Liver (tissue), 9 donors: ENCODE measurements around the gene ZNF565. TPM values are rescaled to one million over a fixed set of nuclear protein-coding genes. Genes with fewer than 3 reads are reported as not detected.

Experiments used
- DNase-seq: peaks from one replicate; pipeline ENCODE4 v3.0.0-alpha.2; 2017; ENCODE audit warnings: low spot score
- H3K27ac ChIP-seq, 2 donors: one replicate each; pipeline ENCODE4 v1.7.0; 2013; ENCODE audit warnings: inconsistent platforms in 2 of 2, low read length in 2 of 2, control low read depth in 1 of 2, low read depth in 1 of 2, mild to moderate bottlenecking in 1 of 2
- H3K27me3 ChIP-seq, 4 donors: one replicate each; pipeline versions ENCODE4 v1.6.1 to v1.7.0; 2013; ENCODE audit warnings: low read length in 3 of 4, inconsistent platforms in 1 of 4, mild to moderate bottlenecking in 1 of 4, moderate library complexity in 1 of 4; ENCODE audit not compliant: control insufficient read depth in 4 of 4, insufficient read depth in 4 of 4
- H3K36me3 ChIP-seq, 4 donors: one replicate each; pipeline versions ENCODE4 v1.6.1 to v1.7.0; 2013; ENCODE audit warnings: low read length in 3 of 4, mild to moderate bottlenecking in 3 of 4, low read depth in 1 of 4, moderate library complexity in 1 of 4; ENCODE audit not compliant: control insufficient read depth in 4 of 4, insufficient read depth in 3 of 4
- H3K4me1 ChIP-seq, 4 donors: one replicate each; pipeline versions ENCODE4 v1.6.1 to v1.7.0; 2013; ENCODE audit warnings: low read length in 3 of 4, mild to moderate bottlenecking in 3 of 4, moderate library complexity in 1 of 4; ENCODE audit not compliant: control insufficient read depth in 4 of 4, insufficient read depth in 4 of 4
- H3K4me3 ChIP-seq, 3 donors: one replicate each; pipeline versions ENCODE4 v1.6.1 to v1.7.0; 2013; ENCODE audit warnings: low read length in 3 of 3, control low read depth in 1 of 3, low read depth in 1 of 3, mild to moderate bottlenecking in 1 of 3
- H3K9ac ChIP-seq, 2 donors: one replicate each; pipeline ENCODE4 v1.7.0; 2013; ENCODE audit warnings: low read length in 2 of 2, mild to moderate bottlenecking in 2 of 2, moderate library complexity in 2 of 2, control low read depth in 1 of 2, low read depth in 1 of 2
- H3K9me3 ChIP-seq, 4 donors: one replicate each; pipeline versions ENCODE4 v1.6.1 to v1.7.0; 2013; ENCODE audit warnings: low read length in 3 of 4; ENCODE audit not compliant: control insufficient read depth in 4 of 4
- EGR1 ChIP-seq, 2 donors: IDR thresholded peaks; 2 replicates each; pipeline ENCODE4 v1.6.1; 2016 to 2018; ENCODE audit warnings: antibody characterized with exemption in 2 of 2, low read depth in 2 of 2
- FOXA1 ChIP-seq: IDR thresholded peaks from 2 replicates; pipeline ENCODE4 v1.6.1; 2016; ENCODE audit warnings: antibody characterized with exemption
- FOXA2 ChIP-seq: IDR thresholded peaks from 2 replicates; pipeline ENCODE4 v1.6.1; 2016; ENCODE audit warnings: antibody characterized with exemption
- GABPA ChIP-seq, 2 donors: IDR thresholded peaks in 1 of 2; conservative IDR thresholded peaks in 1 of 2; 2 replicates each; pipeline ENCODE4 v1.6.1; 2016; ENCODE audit warnings: antibody characterized with exemption in 2 of 2, mild to moderate bottlenecking in 1 of 2, moderate library complexity in 1 of 2
- HNF4A ChIP-seq, 2 donors: conservative IDR thresholded peaks; 2 replicates each; pipeline ENCODE4 v1.6.1; 2016; ENCODE audit warnings: antibody characterized with exemption in 2 of 2, mild to moderate bottlenecking in 2 of 2
- HNF4G ChIP-seq: IDR thresholded peaks from 2 replicates; pipeline ENCODE4 v1.6.1; 2016; ENCODE audit warnings: antibody characterized with exemption
- JUND ChIP-seq, 2 donors: IDR thresholded peaks; 2 replicates each; pipeline ENCODE4 v1.6.1; 2016; ENCODE audit warnings: antibody characterized with exemption in 2 of 2
- NR2F2 ChIP-seq: IDR thresholded peaks from 2 replicates; pipeline ENCODE4 v1.6.1; 2016; ENCODE audit warnings: antibody characterized with exemption
- RAD21 ChIP-seq, 2 donors: IDR thresholded peaks; 2 replicates each; pipeline ENCODE4 v1.6.1; 2016; ENCODE audit warnings: antibody characterized with exemption in 2 of 2, mild to moderate bottlenecking in 2 of 2
- RXRA ChIP-seq, 2 donors: IDR thresholded peaks; 2 replicates each; pipeline ENCODE4 v1.6.1; 2017 to 2018; ENCODE audit warnings: antibody characterized with exemption in 2 of 2, mild to moderate bottlenecking in 1 of 2
- SP1 ChIP-seq: IDR thresholded peaks from 2 replicates; pipeline ENCODE4 v1.6.1; 2018; ENCODE audit warnings: antibody characterized with exemption, mild to moderate bottlenecking
- TAF1 ChIP-seq: conservative IDR thresholded peaks from 2 replicates; pipeline ENCODE4 v1.6.1; 2016; ENCODE audit warnings: antibody characterized with exemption, mild to moderate bottlenecking
- YY1 ChIP-seq: IDR thresholded peaks from 2 replicates; pipeline ENCODE4 v1.6.1; 2016; ENCODE audit warnings: antibody characterized with exemption, mild to moderate bottlenecking
- WGBS: extraction: QIAGEN DNeasy Blood & Tissue Kit; methylation state at CpG from one replicate; pipeline ENCODE4 v1.1.7; 2013; 5-methylcytosine and 5-hydroxymethylcytosine counted together
- polyA plus RNA-seq, 2 donors: library from polyadenylated mRNA; stranded (reverse) in 1 of 2; unstranded in 1 of 2; fragments of 200-250 nt in 1 of 2; fragments of >200 nt in 1 of 2; fragmentation: Nextera tagmentation in 1 of 2; extraction: Ambion mirVana in 1 of 2; gene quantifications; one replicate each; pipeline versions ENCODE4 v1.2.1 to v1.2.3, GENCODE V29; 2013 to 2015
- total RNA-seq, 2 donors: library from RNA; depleted of rRNA; stranded (reverse); fragments of >200 nt; gene quantifications; one replicate each; pipeline ENCODE4 v1.2.3, GENCODE V29; 2014
- TF ChIP-seq, protein P1 (sequence below): IDR thresholded peaks from 2 replicates; pipeline ENCODE4 v1.6.1; 2016; ENCODE audit warnings: antibody characterized with exemption, mild to moderate bottlenecking
- TF ChIP-seq, protein P2 (sequence below): fragments of 150-350 bp; IDR thresholded peaks from 2 replicates; pipeline ENCODE4 v1.5.1; 2017; ENCODE audit warnings: improper control_type of control experiment, low read depth, low read length; ENCODE audit not compliant: missing input control
- TF ChIP-seq, protein P3 (sequence below): IDR thresholded peaks from 2 replicates; pipeline ENCODE4 v1.6.1; 2016; ENCODE audit warnings: antibody characterized with exemption
- TF ChIP-seq, protein P4 (sequence below): IDR thresholded peaks from 2 replicates; pipeline ENCODE4 v1.6.1; 2016; ENCODE audit warnings: antibody characterized with exemption
- TF ChIP-seq, protein P5 (sequence below): IDR thresholded peaks from 2 replicates; pipeline ENCODE4 v1.6.1; 2016; ENCODE audit warnings: antibody characterized with exemption
- donor health status: healthy.
- donor health status: healthy.
- donor health status: healthy.
- donor health status: healthy.
- donor health status: healthy.

Gene ZNF565
- total and polyA plus RNA-seq, 4 donors = 0.95 to 4.9 (median 2.2) TPM

DNA sequence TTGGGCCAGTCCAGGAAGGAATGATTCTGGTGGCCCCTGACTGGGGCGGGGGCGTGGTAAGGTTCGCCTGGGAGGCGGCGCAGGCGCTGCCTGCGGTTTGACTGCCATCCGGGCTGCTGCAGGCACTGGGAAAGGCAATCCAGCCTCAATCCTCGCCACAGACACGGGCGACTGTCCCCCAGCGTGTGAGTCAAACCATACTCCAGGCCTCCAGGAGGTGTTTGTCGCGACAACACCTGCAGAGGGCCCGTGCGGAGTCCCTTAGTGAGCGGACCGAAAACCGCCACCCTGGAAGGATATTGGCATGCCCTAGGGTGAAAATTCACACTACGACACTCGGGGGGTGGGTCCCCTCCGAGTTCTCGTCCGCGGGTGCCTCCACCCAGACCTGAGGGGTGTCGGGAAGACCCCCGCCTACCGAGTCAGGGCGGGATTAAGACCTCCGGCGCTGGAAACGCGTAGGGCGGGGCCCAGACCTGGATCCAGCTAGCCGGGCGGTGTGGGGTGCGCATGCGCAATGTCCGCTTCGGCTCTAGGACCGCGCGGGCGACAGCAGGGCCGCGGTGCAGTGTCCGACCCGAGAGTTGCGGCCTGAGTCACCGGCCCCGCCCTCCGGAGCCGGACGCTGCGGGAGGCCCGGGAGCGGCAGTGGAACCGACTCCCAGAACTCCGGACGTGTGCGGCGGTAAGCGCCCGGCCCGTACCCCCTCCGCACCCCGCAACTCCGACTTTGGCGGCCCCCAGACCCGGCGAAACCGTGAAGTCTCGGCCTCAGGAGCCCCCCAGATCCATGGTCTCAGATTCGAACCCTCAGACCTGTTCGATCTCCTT is 74.8 kb downstream of the ZNF565 start, which contains the start of gene CAPNS1 (continued):
- TF ChIP-seq, protein P1, sequence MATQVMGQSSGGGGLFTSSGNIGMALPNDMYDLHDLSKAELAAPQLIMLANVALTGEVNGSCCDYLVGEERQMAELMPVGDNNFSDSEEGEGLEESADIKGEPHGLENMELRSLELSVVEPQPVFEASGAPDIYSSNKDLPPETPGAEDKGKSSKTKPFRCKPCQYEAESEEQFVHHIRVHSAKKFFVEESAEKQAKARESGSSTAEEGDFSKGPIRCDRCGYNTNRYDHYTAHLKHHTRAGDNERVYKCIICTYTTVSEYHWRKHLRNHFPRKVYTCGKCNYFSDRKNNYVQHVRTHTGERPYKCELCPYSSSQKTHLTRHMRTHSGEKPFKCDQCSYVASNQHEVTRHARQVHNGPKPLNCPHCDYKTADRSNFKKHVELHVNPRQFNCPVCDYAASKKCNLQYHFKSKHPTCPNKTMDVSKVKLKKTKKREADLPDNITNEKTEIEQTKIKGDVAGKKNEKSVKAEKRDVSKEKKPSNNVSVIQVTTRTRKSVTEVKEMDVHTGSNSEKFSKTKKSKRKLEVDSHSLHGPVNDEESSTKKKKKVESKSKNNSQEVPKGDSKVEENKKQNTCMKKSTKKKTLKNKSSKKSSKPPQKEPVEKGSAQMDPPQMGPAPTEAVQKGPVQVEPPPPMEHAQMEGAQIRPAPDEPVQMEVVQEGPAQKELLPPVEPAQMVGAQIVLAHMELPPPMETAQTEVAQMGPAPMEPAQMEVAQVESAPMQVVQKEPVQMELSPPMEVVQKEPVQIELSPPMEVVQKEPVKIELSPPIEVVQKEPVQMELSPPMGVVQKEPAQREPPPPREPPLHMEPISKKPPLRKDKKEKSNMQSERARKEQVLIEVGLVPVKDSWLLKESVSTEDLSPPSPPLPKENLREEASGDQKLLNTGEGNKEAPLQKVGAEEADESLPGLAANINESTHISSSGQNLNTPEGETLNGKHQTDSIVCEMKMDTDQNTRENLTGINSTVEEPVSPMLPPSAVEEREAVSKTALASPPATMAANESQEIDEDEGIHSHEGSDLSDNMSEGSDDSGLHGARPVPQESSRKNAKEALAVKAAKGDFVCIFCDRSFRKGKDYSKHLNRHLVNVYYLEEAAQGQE = peak; percentile 59
- peak; percentile 52 for TF ChIP-seq YY1

DNA sequence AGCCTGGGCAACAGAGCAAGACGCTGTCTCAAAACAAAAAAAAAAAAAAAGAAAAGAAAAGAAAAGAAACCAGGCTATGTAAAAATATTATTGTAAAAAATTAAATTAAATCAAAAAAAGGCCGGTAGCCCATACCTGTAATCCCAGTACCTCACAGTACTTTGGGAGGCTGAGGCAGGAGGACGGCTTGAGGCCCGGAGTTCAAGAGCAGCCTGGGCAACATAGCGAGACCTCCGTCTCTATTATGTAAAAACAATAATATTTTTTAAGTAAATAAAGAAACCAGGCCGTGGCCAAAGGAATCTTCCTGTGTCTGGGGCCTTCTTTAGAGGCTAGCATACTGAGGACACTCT is 75.4 kb downstream of the ZNF565 start:
- Histone ChIP-seq H3K36me3 (peaks cover 4 to 11% (median 8%) of the 10 kb centered on the region in 4 donors), H3K27me3 (no peaks in the 10 kb centered on the region), H3K4me1 (peaks cover 4 to 14% (median 8%) of the 10 kb centered on the region in 4 donors), H3K27ac (peak overlapping the region; percentile 98 to 99), H3K9me3 (no peaks in the 10 kb centered on the region), H3K9ac (peak overlapping the region; percentile 67 to 86), H3K4me3 (peak overlapping the region; percentile 92 to 98 (median 93))
- TF ChIP-seq NR2F2 (no peak), HNF4A (conservative IDR thresholded peaks at IDR 0.05) (no peak), SP1 (no peak), EGR1 (IDR thresholded peaks at IDR 0.05; ENCODE audit: low read depth in 2 of 2) (no peak), YY1 (no peak), HNF4G (no peak), GABPA (IDR thresholded peaks at IDR 0.05 in 1 of 2, conservative IDR thresholded peaks at IDR 0.05 in 1 of 2) (no peak), RXRA (IDR thresholded peaks at IDR 0.05) (no peak), JUND (IDR thresholded peaks at IDR 0.05) (no peak), RAD21 (IDR thresholded peaks at IDR 0.05) (no peak), FOXA2 (no peak), FOXA1 (no peak), TAF1 (no peak)
- TF ChIP-seq, protein P2, sequence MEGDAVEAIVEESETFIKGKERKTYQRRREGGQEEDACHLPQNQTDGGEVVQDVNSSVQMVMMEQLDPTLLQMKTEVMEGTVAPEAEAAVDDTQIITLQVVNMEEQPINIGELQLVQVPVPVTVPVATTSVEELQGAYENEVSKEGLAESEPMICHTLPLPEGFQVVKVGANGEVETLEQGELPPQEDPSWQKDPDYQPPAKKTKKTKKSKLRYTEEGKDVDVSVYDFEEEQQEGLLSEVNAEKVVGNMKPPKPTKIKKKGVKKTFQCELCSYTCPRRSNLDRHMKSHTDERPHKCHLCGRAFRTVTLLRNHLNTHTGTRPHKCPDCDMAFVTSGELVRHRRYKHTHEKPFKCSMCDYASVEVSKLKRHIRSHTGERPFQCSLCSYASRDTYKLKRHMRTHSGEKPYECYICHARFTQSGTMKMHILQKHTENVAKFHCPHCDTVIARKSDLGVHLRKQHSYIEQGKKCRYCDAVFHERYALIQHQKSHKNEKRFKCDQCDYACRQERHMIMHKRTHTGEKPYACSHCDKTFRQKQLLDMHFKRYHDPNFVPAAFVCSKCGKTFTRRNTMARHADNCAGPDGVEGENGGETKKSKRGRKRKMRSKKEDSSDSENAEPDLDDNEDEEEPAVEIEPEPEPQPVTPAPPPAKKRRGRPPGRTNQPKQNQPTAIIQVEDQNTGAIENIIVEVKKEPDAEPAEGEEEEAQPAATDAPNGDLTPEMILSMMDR = no peak
- TF ChIP-seq, protein P3, sequence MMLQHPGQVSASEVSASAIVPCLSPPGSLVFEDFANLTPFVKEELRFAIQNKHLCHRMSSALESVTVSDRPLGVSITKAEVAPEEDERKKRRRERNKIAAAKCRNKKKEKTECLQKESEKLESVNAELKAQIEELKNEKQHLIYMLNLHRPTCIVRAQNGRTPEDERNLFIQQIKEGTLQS = no peak
- TF ChIP-seq, protein P4, sequence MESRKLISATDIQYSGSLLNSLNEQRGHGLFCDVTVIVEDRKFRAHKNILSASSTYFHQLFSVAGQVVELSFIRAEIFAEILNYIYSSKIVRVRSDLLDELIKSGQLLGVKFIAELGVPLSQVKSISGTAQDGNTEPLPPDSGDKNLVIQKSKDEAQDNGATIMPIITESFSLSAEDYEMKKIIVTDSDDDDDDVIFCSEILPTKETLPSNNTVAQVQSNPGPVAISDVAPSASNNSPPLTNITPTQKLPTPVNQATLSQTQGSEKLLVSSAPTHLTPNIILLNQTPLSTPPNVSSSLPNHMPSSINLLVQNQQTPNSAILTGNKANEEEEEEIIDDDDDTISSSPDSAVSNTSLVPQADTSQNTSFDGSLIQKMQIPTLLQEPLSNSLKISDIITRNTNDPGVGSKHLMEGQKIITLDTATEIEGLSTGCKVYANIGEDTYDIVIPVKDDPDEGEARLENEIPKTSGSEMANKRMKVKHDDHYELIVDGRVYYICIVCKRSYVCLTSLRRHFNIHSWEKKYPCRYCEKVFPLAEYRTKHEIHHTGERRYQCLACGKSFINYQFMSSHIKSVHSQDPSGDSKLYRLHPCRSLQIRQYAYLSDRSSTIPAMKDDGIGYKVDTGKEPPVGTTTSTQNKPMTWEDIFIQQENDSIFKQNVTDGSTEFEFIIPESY = no peak
- TF ChIP-seq, protein P1 = no peak
- TF ChIP-seq, protein P5, sequence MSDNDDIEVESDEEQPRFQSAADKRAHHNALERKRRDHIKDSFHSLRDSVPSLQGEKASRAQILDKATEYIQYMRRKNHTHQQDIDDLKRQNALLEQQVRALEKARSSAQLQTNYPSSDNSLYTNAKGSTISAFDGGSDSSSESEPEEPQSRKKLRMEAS = no peak
- no peak for DNase-seq
- 66% methylated on average over 7 of the region's 7 CpGs for WGBS
